IMR-90 (cell line): Measurements from ENCODE around the gene STPG4. TPM values are rescaled to one million over a fixed set of nuclear protein-coding genes. Genes with fewer than 3 reads are reported as not detected.

ENCODE experiments used
- ATAC-seq: fragments of 200-7000 bp; cut with Tn5 transposase; 2 replicates; pipeline ENCODE4 v1.9.1; 2020; ENCODE audit warnings: low read depth, mild to moderate bottlenecking, moderate library complexity
- BruUV-seq: library from RNA; stranded (reverse); fragments of 400-500 nt; replicated peaks from 2 replicates; lab custom pipeline; 2021; lab: Mats Ljungman, UMichigan
- CTCF ChIA-PET: fragments of 300-600 bp; formaldehyde crosslinking; extraction: SDS; loops from one replicate; lab custom pipeline; 2021; ENCODE audit warnings: antibody characterized with exemption; lab: Yijun Ruan, JAX
- POLR2A ChIA-PET: fragments of 300-600 bp; sonication (Branson Sonifier 250); formaldehyde crosslinking; loops from one replicate; lab custom pipeline; 2022; ENCODE audit warnings: antibody characterized with exemption; ENCODE audit not compliant: unreplicated experiment; lab: Charles Lee
- DNase-seq: peaks from one replicate; pipeline ENCODE4 v3.0.0; 2013
- H2AFZ ChIP-seq: replicated peaks from 2 replicates; pipeline ENCODE3; 2013; ENCODE audit warnings: low read length, mild to moderate bottlenecking; ENCODE audit not compliant: poor library complexity
- H2AK5ac ChIP-seq: 2 replicates; pipeline ENCODE4 v1.6.1; 2013; ENCODE audit warnings: low read depth, low read length, inconsistent platforms
- H2AK9ac ChIP-seq: replicated peaks from 2 replicates; pipeline ENCODE3; 2013; ENCODE audit warnings: mild to moderate bottlenecking, low read depth, low read length, moderate library complexity; ENCODE audit not compliant: poor library complexity
- H2BK120ac ChIP-seq: 2 replicates; pipeline ENCODE4 v1.6.1; 2013; ENCODE audit warnings: low read depth, low read length, inconsistent platforms
- H2BK15ac ChIP-seq: 3 replicates; pipeline ENCODE4 v1.6.1; 2013; ENCODE audit warnings: low read depth, low read length, inconsistent platforms
- H2BK20ac ChIP-seq: 2 replicates; pipeline ENCODE4 v1.6.1; 2013; ENCODE audit warnings: low read depth, mild to moderate bottlenecking, inconsistent platforms, low read length, moderate library complexity
- H2BK5ac ChIP-seq: 2 replicates; pipeline ENCODE4 v1.6.1; 2013; ENCODE audit warnings: mild to moderate bottlenecking, low read depth, low read length, inconsistent platforms; ENCODE audit not compliant: poor library complexity, severe bottlenecking
- H3K14ac ChIP-seq: replicated peaks from 2 replicates; pipeline ENCODE4 v1.6.1; 2013; ENCODE audit warnings: low read depth, low read length, inconsistent platforms
- H3K18ac ChIP-seq: 2 replicates; pipeline ENCODE4 v1.6.1; 2013; ENCODE audit warnings: low read depth, low read length, control low read depth
- H3K23ac ChIP-seq: 2 replicates; pipeline ENCODE4 v1.6.1; 2013; ENCODE audit warnings: low read depth, low read length, inconsistent platforms
- H3K27ac ChIP-seq: 2 replicates; pipeline ENCODE4 v1.5.1; 2013; ENCODE audit warnings: mild to moderate bottlenecking, control low read depth, low read length; ENCODE audit not compliant: insufficient read depth
- H3K27me3 ChIP-seq: 2 replicates; pipeline ENCODE4 v1.6.1; 2013; ENCODE audit warnings: low read length; ENCODE audit not compliant: control insufficient read depth, insufficient read depth
- H3K36me3 ChIP-seq: 2 replicates; pipeline ENCODE4 v1.6.1; 2013; ENCODE audit warnings: low read length, mixed read lengths; ENCODE audit not compliant: control insufficient read depth, insufficient read depth
- H3K4ac ChIP-seq: 2 replicates; pipeline ENCODE4 v1.6.1; 2013; ENCODE audit warnings: low read depth, low read length, inconsistent platforms
- H3K4me1 ChIP-seq: 2 replicates; pipeline ENCODE4 v1.6.1; 2013; ENCODE audit warnings: low read length, mixed read lengths; ENCODE audit not compliant: control insufficient read depth, insufficient read depth
- H3K4me2 ChIP-seq: 2 replicates; pipeline ENCODE4 v1.6.1; 2013; ENCODE audit warnings: low read depth, mild to moderate bottlenecking, control low read depth, low read length, moderate library complexity
- H3K4me3 ChIP-seq: 2 replicates; pipeline ENCODE4 v1.5.1; 2013; ENCODE audit warnings: low read depth, mild to moderate bottlenecking, control low read depth, low read length, moderate library complexity; ENCODE audit not compliant: insufficient read depth
- H3K56ac ChIP-seq: 2 replicates; pipeline ENCODE4 v1.6.1; 2013; ENCODE audit warnings: low read length, inconsistent platforms; ENCODE audit not compliant: insufficient read depth; ENCODE audit errors: extremely low read depth
- H3K79me1 ChIP-seq, 2 experiments: 2 replicates each; pipeline ENCODE4 v1.6.1; 2013; ENCODE audit warnings: low read length in 2 of 2, inconsistent platforms in 1 of 2, low read depth in 1 of 2
- H3K9ac ChIP-seq: 2 replicates; pipeline ENCODE4 v1.6.1; 2013; ENCODE audit warnings: low read depth, low read length, control low read depth
- H3K9me1 ChIP-seq: 2 replicates; pipeline ENCODE4 v1.6.1; 2013; ENCODE audit warnings: low read length, inconsistent platforms; ENCODE audit not compliant: insufficient read depth
- H3K9me3 ChIP-seq: 2 replicates; pipeline ENCODE4 v1.6.1; 2013; ENCODE audit warnings: low read length; ENCODE audit not compliant: control insufficient read depth, insufficient read depth
- H4K20me1 ChIP-seq: 2 replicates; pipeline ENCODE4 v1.6.1; 2013; ENCODE audit warnings: low read length, inconsistent platforms; ENCODE audit not compliant: insufficient read depth
- H4K5ac ChIP-seq: 2 replicates; pipeline ENCODE4 v1.6.1; 2013; ENCODE audit warnings: mild to moderate bottlenecking, low read depth, low read length, control low read depth
- H4K8ac ChIP-seq, 2 experiments: 2 replicates each; pipeline ENCODE4 v1.6.1; 2013; ENCODE audit warnings: low read depth in 2 of 2, low read length in 2 of 2, control low read depth in 1 of 2, inconsistent platforms in 1 of 2
- H4K91ac ChIP-seq: 2 replicates; pipeline ENCODE4 v1.6.1; 2013; ENCODE audit warnings: low read depth, low read length, inconsistent platforms; ENCODE audit not compliant: insufficient read depth
- ELK1 ChIP-seq: fragments of 150-350 bp; IDR thresholded peaks from 2 replicates; pipeline ENCODE4 v1.6.1; 2016; ENCODE audit warnings: low read depth, mild to moderate bottlenecking, low read length, moderate library complexity, borderline replicate concordance
- MAZ ChIP-seq: IDR thresholded peaks from 2 replicates; pipeline ENCODE4 v1.6.1; 2012; ENCODE audit warnings: low read depth, mild to moderate bottlenecking, low read length, improper control_type of control experiment, moderate library complexity, borderline replicate concordance
- RAD21 ChIP-seq: IDR thresholded peaks from 2 replicates; pipeline ENCODE4 v1.6.1; 2012; ENCODE audit warnings: low read length, improper control_type of control experiment
- WGBS, 2 experiments: methylation state at CpG; one replicate each; pipeline versions ENCODE4 v1.1.5 to v1.1.7; 2013; ENCODE audit warnings: missing lambda C conversion rate in 2 of 2; ENCODE audit not compliant: insufficient read length in 1 of 2; ENCODE audit errors: extremely low coverage in 2 of 2; 5-methylcytosine and 5-hydroxymethylcytosine counted together
- dilution Hi-C: fragments of 300-500 bp; cut with HindIII; formaldehyde crosslinking; loops from one replicate; pipeline ENCODE4 v1.14.3; 2018; ENCODE audit warnings: low sequenced_read_pairs; ENCODE audit not compliant: unreplicated experiment
- in situ Hi-C: fragments of 300-500 bp; cut with MboI; formaldehyde crosslinking; loops from 3 replicates; pipeline ENCODE4 v1.14.3; 2019; ENCODE audit warnings: low sequenced_read_pairs, inconsistent platforms, mixed read lengths
- intact Hi-C: fragments of 100-400 bp; cut with micrococcal nuclease; formaldehyde crosslinking; loops from 2 replicates; pipeline ENCODE4 v1.10.0; 2022
- polyA plus RNA-seq, 3 experiments: library from polyadenylated mRNA; depleted of rRNA; stranded (reverse); fragments of >200 nt; gene quantifications; 2 replicates each; pipeline ENCODE4 v1.2.3, GENCODE V29; 2012; ENCODE audit warnings: low replicate concordance in 1 of 3
- total RNA-seq: library from RNA; depleted of rRNA; stranded (reverse); fragments of >200 nt; gene quantifications from 2 replicates; pipeline ENCODE4 v1.2.3, GENCODE V29; 2012

STPG4 gene
- total and polyA plus RNA-seq, 2 of the 4 experiments (the other 2 are of a cell fraction): 0.12 to 0.18 TPM

GRCh38 chr2:47052847-47053246, 102.3 kb downstream of the STPG4 start:
- peaks cover 6 to 38% of the 10 kb centered on the region in 2 experiments; a peak in 3 of 4 replicates for H3K79me1 ChIP-seq
- TF ChIP-seq ELK1 (no peak), RAD21 (no peak), MAZ (no peak)
- 93% methylated on average over 2 of the region's 7 CpGs; no CpG with 5 or more reads in 1 of the 2 experiments for WGBS, 2 experiments
- H3K23ac ChIP-seq: no peak overlapping the region
- H3K27ac ChIP-seq: no peak overlapping the region
- H4K8ac ChIP-seq: no peak overlapping the region
- H3K9me1 ChIP-seq: peaks cover 27% of the 10 kb centered on the region
- intact Hi-C loops: no loop called here
- no peak overlapping the region for H3K4me3 ChIP-seq
- ATAC-seq: no peak
- H3K14ac ChIP-seq: no peak overlapping the region
- no peaks in the 10 kb centered on the region for H3K27me3 ChIP-seq
- H2AK5ac ChIP-seq: no peak overlapping the region
- no peak overlapping the region for H3K18ac ChIP-seq
- no peak overlapping the region for H3K4ac ChIP-seq
- peaks cover 25% of the 10 kb centered on the region for H3K4me1 ChIP-seq
- H4K5ac ChIP-seq: no peak overlapping the region
- H2BK20ac ChIP-seq: no peak overlapping the region
- no peak overlapping the region for H4K91ac ChIP-seq
- ChIA-PET CTCF (no interaction called here), POLR2A (interaction anchor here (1.3 kb wide), 1 partner anchor 9 kb away, joined by 5 read pairs; no protein-coding TSS in a partner anchor)
- BruUV-seq: no TSS peak
- no peak overlapping the region for H2BK5ac ChIP-seq
- no peaks in the 10 kb centered on the region for H3K9me3 ChIP-seq
- H3K36me3 ChIP-seq: peaks cover 51% of the 10 kb centered on the region
- H4K20me1 ChIP-seq: no peaks in the 10 kb centered on the region
- no peak overlapping the region for H2BK120ac ChIP-seq
- no peak overlapping the region for H2AK9ac ChIP-seq
- DNase-seq: no peak
- no peak overlapping the region for H3K9ac ChIP-seq
- no peak overlapping the region for H3K56ac ChIP-seq
- H3K4me2 ChIP-seq: no peak overlapping the region
- dilution Hi-C loops: no loop called here
- H2BK15ac ChIP-seq: no peak overlapping the region
- in situ Hi-C loops: no loop called here
- H2AFZ ChIP-seq: no peak overlapping the region
